ENCODE results near the gene WNK1.

DNA sequence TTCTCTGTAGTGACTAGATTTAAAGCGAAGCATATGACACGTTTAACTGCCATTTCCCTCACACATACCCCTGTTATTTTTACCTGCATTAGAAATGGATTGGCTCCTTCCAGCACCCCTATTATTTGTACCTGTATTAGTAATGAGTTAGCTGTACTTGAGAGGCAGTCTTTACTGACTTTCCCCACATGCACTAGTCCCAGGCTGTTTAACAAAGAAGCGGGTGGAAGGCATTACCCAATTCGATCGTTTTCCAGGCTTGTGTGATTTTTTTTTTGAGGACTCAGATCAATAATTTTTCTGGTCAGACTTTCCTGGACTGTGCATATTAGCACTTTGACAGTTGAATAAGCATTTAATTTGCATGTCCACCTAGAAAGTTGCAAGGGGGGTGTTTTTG is 150.7 kb downstream of the WNK1 start:
- TF ChIP-seq, protein P1, sequence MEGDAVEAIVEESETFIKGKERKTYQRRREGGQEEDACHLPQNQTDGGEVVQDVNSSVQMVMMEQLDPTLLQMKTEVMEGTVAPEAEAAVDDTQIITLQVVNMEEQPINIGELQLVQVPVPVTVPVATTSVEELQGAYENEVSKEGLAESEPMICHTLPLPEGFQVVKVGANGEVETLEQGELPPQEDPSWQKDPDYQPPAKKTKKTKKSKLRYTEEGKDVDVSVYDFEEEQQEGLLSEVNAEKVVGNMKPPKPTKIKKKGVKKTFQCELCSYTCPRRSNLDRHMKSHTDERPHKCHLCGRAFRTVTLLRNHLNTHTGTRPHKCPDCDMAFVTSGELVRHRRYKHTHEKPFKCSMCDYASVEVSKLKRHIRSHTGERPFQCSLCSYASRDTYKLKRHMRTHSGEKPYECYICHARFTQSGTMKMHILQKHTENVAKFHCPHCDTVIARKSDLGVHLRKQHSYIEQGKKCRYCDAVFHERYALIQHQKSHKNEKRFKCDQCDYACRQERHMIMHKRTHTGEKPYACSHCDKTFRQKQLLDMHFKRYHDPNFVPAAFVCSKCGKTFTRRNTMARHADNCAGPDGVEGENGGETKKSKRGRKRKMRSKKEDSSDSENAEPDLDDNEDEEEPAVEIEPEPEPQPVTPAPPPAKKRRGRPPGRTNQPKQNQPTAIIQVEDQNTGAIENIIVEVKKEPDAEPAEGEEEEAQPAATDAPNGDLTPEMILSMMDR (IDR thresholded peaks at IDR 0.05) = no peak
- no peak for TF ChIP-seq POLR2A (IDR thresholded peaks at IDR 0.05)

All from adrenal gland (tissue), 5 donors.